HCT116 (cell line): Measurements from ENCODE around the gene PPP1R37. TPM values are rescaled to one million over a fixed set of nuclear protein-coding genes. Genes with fewer than 3 reads are reported as not detected.

Experiments
- ATAC-seq: fragments of 200-7000 bp; cut with Tn5 transposase; 2 replicates; pipeline ENCODE4 v1.9.1; 2020; ENCODE audit warnings: mild to moderate bottlenecking, moderate library complexity
- BruUV-seq: library from RNA; stranded (reverse); fragments of 400-500 nt; replicated peaks from 2 replicates; lab custom pipeline; 2021; lab: Mats Ljungman, UMichigan
- CTCF ChIA-PET: fragments of 300-600 bp; sonication (Branson Sonifier 250); formaldehyde crosslinking; loops from one replicate; lab custom pipeline; 2021; ENCODE audit warnings: antibody characterized with exemption; lab: Charles Lee
- POLR2A ChIA-PET: fragments of 300-600, 350-600 bp; sonication (Branson Sonifier 250); formaldehyde crosslinking; loops from one replicate; lab custom pipeline; 2021; ENCODE audit warnings: antibody characterized with exemption; lab: Charles Lee
- RAD21 ChIA-PET, 2 experiments: fragments of 300-600 bp; sonication (Branson Sonifier 250); formaldehyde crosslinking; loops; one replicate each; lab custom pipeline; 2023; ENCODE audit warnings: low total read pairs in 2 of 2; ENCODE audit not compliant: uncharacterized antibody in 2 of 2, unreplicated experiment in 2 of 2, low non-redundant PET in 1 of 2; lab: Charles Lee
- DNase-seq: peaks from one replicate; pipeline ENCODE4 v3.0.0-alpha.2; 2010; ENCODE audit warnings: low read depth, low spot score
- H2AFZ ChIP-seq: fragments of 200-600 bp; shearing (Covaris generic), sonication (generic); 2 replicates; pipeline ENCODE4 v1.6.1; 2017; ENCODE audit warnings: low read depth, mixed run types, mixed read lengths, antibody characterized with exemption, low read length; ENCODE audit not compliant: poor library complexity, severe bottlenecking
- H3K27ac ChIP-seq: 2 replicates; pipeline ENCODE4 v1.5.1; 2012; ENCODE audit warnings: low read depth, low read length
- H3K27me3 ChIP-seq: fragments of 200-600 bp; sonication (generic); 2 replicates; pipeline ENCODE4 v1.6.1; 2016; ENCODE audit warnings: mixed run types, low read length, mixed read lengths; ENCODE audit not compliant: insufficient read depth
- H3K36me3 ChIP-seq, 2 experiments: fragments of 200-500 bp in 1 of 2; fragments of 200-600 bp in 1 of 2; sonication (Bioruptor generic) in 1 of 2; sonication (generic) in 1 of 2; 2 replicates each; pipeline versions ENCODE4 v1.5.1 to v1.6.1; 2014 to 2016; ENCODE audit warnings: low read length in 2 of 2, inconsistent platforms in 1 of 2, mixed read lengths in 1 of 2, mixed run types in 1 of 2; ENCODE audit not compliant: insufficient read depth in 2 of 2, control insufficient read depth in 1 of 2
- H3K4me1 ChIP-seq, 2 experiments: fragments of 200-600 bp in 1 of 2; sonication (generic) in 1 of 2; 2 replicates each; pipeline versions ENCODE4 v1.5.1 to v1.6.1; 2012 to 2017; ENCODE audit warnings: low read length in 2 of 2, inconsistent platforms in 1 of 2, mild to moderate bottlenecking in 1 of 2, mixed read lengths in 1 of 2, mixed run types in 1 of 2, moderate library complexity in 1 of 2; ENCODE audit not compliant: insufficient read depth in 2 of 2, control insufficient read depth in 1 of 2
- H3K4me2 ChIP-seq: fragments of 200-600 bp; sonication (generic); 2 replicates; pipeline ENCODE4 v1.6.1; 2017; ENCODE audit warnings: mixed run types, low read length, mixed read lengths
- H3K4me3 ChIP-seq, 2 experiments: fragments of 200-600 bp in 1 of 2; sonication (generic) in 1 of 2; replicated peaks in 1 of 2; 2 replicates each; pipeline ENCODE4 v1.5.1; 2011 to 2016; ENCODE audit warnings: low read length in 2 of 2, control low read depth in 1 of 2, low read depth in 1 of 2, mild to moderate bottlenecking in 1 of 2, mixed read lengths in 1 of 2, mixed run types in 1 of 2
- H3K79me2 ChIP-seq: fragments of 200-600 bp; sonication (generic); 2 replicates; pipeline ENCODE4 v1.6.1; 2017; ENCODE audit warnings: mild to moderate bottlenecking, mixed run types, low read length, moderate library complexity, mixed read lengths; ENCODE audit not compliant: insufficient read depth
- H3K9ac ChIP-seq: fragments of 200-600 bp; sonication (generic); 2 replicates; pipeline ENCODE4 v1.6.1; 2016; ENCODE audit warnings: low read length, mixed read lengths
- H3K9me2 ChIP-seq: fragments of 200-600 bp; sonication (generic), shearing (Covaris generic); 2 replicates; pipeline ENCODE4 v1.6.1; 2017; ENCODE audit warnings: mixed run types, mild to moderate bottlenecking, moderate library complexity; ENCODE audit not compliant: insufficient read depth
- H3K9me3 ChIP-seq, 2 experiments: fragments of 200-500 bp in 1 of 2; fragments of 200-600 bp in 1 of 2; sonication (Bioruptor generic) in 1 of 2; sonication (generic) in 1 of 2; 2 replicates each; pipeline ENCODE4 v1.6.1; 2014 to 2017; ENCODE audit warnings: low read length in 2 of 2, mixed read lengths in 2 of 2, inconsistent platforms in 1 of 2, low read depth in 1 of 2, mild to moderate bottlenecking in 1 of 2, mixed run types in 1 of 2, moderate library complexity in 1 of 2; ENCODE audit not compliant: control insufficient read depth in 1 of 2, insufficient read depth in 1 of 2
- H4K20me1 ChIP-seq: fragments of 200-600 bp; sonication (generic), shearing (Covaris generic); 2 replicates; pipeline ENCODE4 v1.6.1; 2017; ENCODE audit warnings: mixed run types, mild to moderate bottlenecking, moderate library complexity; ENCODE audit not compliant: insufficient read depth
- ATF3 ChIP-seq: IDR thresholded peaks from 2 replicates; pipeline ENCODE4 v1.6.1; 2012
- CEBPB ChIP-seq: IDR thresholded peaks from 2 replicates; pipeline ENCODE4 v1.6.1; 2012; ENCODE audit warnings: low read depth
- EGR1 ChIP-seq: IDR thresholded peaks from 2 replicates; pipeline ENCODE4 v1.6.1; 2012; ENCODE audit warnings: low read depth
- ELF1 ChIP-seq: IDR thresholded peaks from 2 replicates; pipeline ENCODE4 v1.6.1; 2012; ENCODE audit warnings: low read depth, borderline replicate concordance
- JUND ChIP-seq: IDR thresholded peaks from 2 replicates; pipeline ENCODE4 v1.6.1; 2012
- MAX ChIP-seq: IDR thresholded peaks from 2 replicates; pipeline ENCODE4 v1.6.1; 2012
- POLR2AphosphoS5 ChIP-seq: IDR thresholded peaks from 2 replicates; pipeline ENCODE4 v1.6.1; 2011; ENCODE audit warnings: mild to moderate bottlenecking, low read depth, low read length, moderate library complexity
- SP1 ChIP-seq: IDR thresholded peaks from 2 replicates; pipeline ENCODE4 v1.6.1; 2012; ENCODE audit warnings: low read depth
- SRF ChIP-seq: IDR thresholded peaks from 2 replicates; pipeline ENCODE4 v1.6.1; 2012; ENCODE audit warnings: low read depth
- YY1 ChIP-seq: IDR thresholded peaks from 2 replicates; pipeline ENCODE4 v1.6.1; 2011; ENCODE audit warnings: low read length, low read depth, moderate library complexity, mild to moderate bottlenecking; ENCODE audit not compliant: insufficient replicate concordance; ENCODE audit errors: extremely low read depth
- ZFX ChIP-seq: fragments of 450-650 bp; IDR thresholded peaks from 2 replicates; pipeline ENCODE4 v1.6.1; 2017
- intact Hi-C: fragments of 100-400 bp; cut with micrococcal nuclease; formaldehyde crosslinking; loops from 2 replicates; pipeline ENCODE4 v1.10.0; 2022
- total RNA-seq: library from RNA; stranded (reverse); gene quantifications from one replicate; pipeline ENCODE4 v1.2.1, GENCODE V29; 2021; ENCODE audit not compliant: unreplicated experiment
- TF ChIP-seq, protein P1 (sequence below), 3 experiments: fragments of 200-600 bp in 1 of 3; sonication (generic) in 1 of 3; IDR thresholded peaks in 2 of 3; conservative IDR thresholded peaks in 1 of 3; 2 replicates each; pipeline ENCODE4 v1.5.1; 2012 to 2017; ENCODE audit warnings: low read depth in 2 of 3, low read length in 2 of 3, antibody characterized with exemption in 1 of 3, borderline replicate concordance in 1 of 3, control low read depth in 1 of 3, mild to moderate bottlenecking in 1 of 3, mixed read lengths in 1 of 3, mixed run types in 1 of 3, moderate library complexity in 1 of 3; ENCODE audit not compliant: insufficient read depth in 1 of 3

PPP1R37 gene
- total RNA-seq, 1 experiment from 2014 or later: 32.7 TPM

- H3K27ac ChIP-seq: no peak overlapping the region; the same call in 1 of the 2 replicates
- H3K4me2 ChIP-seq: 0 out of 2 replicates have a peak overlapping the region, but pooled peaks have one; percentile 96
- no TSS peak for BruUV-seq
- RAD21 ChIA-PET: no interaction called here
- no peaks in the 10 kb centered on the region for H4K20me1 ChIP-seq
- no peaks in the 10 kb centered on the region for H3K27me3 ChIP-seq
- no peak overlapping the region for H2AFZ ChIP-seq
- CTCF ChIA-PET: no interaction called here
- TF ChIP-seq, protein P1, sequence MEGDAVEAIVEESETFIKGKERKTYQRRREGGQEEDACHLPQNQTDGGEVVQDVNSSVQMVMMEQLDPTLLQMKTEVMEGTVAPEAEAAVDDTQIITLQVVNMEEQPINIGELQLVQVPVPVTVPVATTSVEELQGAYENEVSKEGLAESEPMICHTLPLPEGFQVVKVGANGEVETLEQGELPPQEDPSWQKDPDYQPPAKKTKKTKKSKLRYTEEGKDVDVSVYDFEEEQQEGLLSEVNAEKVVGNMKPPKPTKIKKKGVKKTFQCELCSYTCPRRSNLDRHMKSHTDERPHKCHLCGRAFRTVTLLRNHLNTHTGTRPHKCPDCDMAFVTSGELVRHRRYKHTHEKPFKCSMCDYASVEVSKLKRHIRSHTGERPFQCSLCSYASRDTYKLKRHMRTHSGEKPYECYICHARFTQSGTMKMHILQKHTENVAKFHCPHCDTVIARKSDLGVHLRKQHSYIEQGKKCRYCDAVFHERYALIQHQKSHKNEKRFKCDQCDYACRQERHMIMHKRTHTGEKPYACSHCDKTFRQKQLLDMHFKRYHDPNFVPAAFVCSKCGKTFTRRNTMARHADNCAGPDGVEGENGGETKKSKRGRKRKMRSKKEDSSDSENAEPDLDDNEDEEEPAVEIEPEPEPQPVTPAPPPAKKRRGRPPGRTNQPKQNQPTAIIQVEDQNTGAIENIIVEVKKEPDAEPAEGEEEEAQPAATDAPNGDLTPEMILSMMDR (IDR thresholded peaks at IDR 0.05 in 2 of 3, conservative IDR thresholded peaks at IDR 0.05 in 1 of 3; ENCODE audit: borderline replicate concordance in 1 of 3, insufficient read depth in 1 of 3, low read depth in 2 of 3, low read length in 2 of 3): no peak
- TF ChIP-seq JUND (no peak), EGR1 (no peak), SP1 (no peak), YY1 (no peak), ELF1 (no peak), POLR2AphosphoS5 (no peak), SRF (no peak), ZFX (no peak), CEBPB (no peak), ATF3 (no peak), MAX (no peak)
- no peak overlapping the region for H3K4me3 ChIP-seq
- POLR2A ChIA-PET: no interaction called here
- peaks cover 63% of the 10 kb centered on the region for H3K79me2 ChIP-seq
- intact Hi-C loops: loop anchor here (10.0 kb wide), 2 partner anchors 85 to 685 kb away; partner anchors contain the start of genes BLOC1S3 and TRAPPC6A
- no peaks in the 10 kb centered on the region for H3K9me3 ChIP-seq
- no peak overlapping the region for H3K9ac ChIP-seq
- peaks cover 13 to 39% of the 10 kb centered on the region in 2 experiments; a peak in 3 of 4 replicates for H3K4me1 ChIP-seq
- H3K9me2 ChIP-seq: no peaks in the 10 kb centered on the region
- no peak for DNase-seq
- H3K36me3 ChIP-seq: peaks cover 0 to 18% of the 10 kb centered on the region in 2 experiments; a peak in 2 of 4 replicates
- ATAC-seq: no peak
These were observed 2.9 kb upstream of the PPP1R37 start for GRCh38 chr19:45090034-45090433.
